Measurements from ENCODE around the gene QPRT.
"Not testable (repeated sequence)": the region's sequence is repeated elsewhere in the genome, so short reads cannot be mapped to it uniquely, and the experiment has no call there.

QPRT gene

GRCh38 chr16:29663807-29664090 lies 15.2 kb upstream of the QPRT start:
- TF ChIP-seq ZIC2 (tag by site-specific recombination; IDR thresholded peaks at IDR 0.05) (0 out of 2 replicates have a peak, but pooled peaks have one; percentile 8), ZNF138 (tag by site-specific recombination; IDR thresholded peaks at IDR 0.05; ENCODE audit: borderline replicate concordance) (no peak), ZNF514 (tag by site-specific recombination; IDR thresholded peaks at IDR 0.05) (no peak), ZNF311 (tag by site-specific recombination; IDR thresholded peaks at IDR 0.05; ENCODE audit: borderline replicate concordance) (no peak)
- Histone ChIP-seq H3K4me3 (ENCODE audit: low read depth, low read length) (no peak overlapping the region), H3K36me3 (ENCODE audit: control insufficient read depth in 2 of 2, insufficient read depth in 1 of 2, low read length in 2 of 2) (no peaks in the 10 kb centered on the region), H3K9me3 (ENCODE audit: control insufficient read depth, insufficient read depth, low read depth, low read length) (no peaks in the 10 kb centered on the region), H3K27ac (ENCODE audit: extremely low read depth, low read depth, low read length) (no peak overlapping the region), H3K4me1 (ENCODE audit: control insufficient read depth, insufficient read depth, low read length) (no peaks in the 10 kb centered on the region)
- POLR2A ChIA-PET = no interaction called here
- CTCF ChIA-PET = no interaction called here

DNA sequence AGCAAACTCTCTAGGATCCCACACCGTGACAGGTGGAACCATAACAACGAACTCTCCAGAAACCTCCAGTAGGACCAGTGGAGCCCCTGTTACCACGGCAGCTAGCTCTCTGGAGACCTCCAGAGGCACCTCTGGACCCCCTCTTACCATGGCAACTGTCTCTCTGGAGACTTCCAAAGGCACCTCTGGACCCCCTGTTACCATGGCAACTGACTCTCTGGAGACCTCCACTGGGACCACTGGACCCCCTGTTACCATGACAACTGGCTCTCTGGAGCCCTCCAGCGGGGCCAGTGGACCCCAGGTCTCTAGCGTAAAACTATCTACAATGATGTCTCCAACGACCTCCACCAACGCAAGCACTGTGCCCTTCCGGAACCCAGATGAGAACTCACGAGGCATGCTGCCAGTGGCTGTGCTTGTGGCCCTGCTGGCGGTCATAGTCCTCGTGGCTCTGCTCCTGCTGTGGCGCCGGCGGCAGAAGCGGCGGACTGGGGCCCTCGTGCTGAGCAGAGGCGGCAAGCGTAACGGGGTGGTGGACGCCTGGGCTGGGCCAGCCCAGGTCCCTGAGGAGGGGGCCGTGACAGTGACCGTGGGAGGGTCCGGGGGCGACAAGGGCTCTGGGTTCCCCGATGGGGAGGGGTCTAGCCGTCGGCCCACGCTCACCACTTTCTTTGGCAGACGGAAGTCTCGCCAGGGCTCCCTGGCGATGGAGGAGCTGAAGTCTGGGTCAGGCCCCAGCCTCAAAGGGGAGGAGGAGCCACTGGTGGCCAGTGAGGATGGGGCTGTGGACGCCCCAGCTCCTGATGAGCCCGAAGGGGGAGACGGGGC lies 14.7 kb upstream of the QPRT start:
- Histone ChIP-seq H3K4me1 (ENCODE audit: control insufficient read depth, insufficient read depth, low read length) (no peaks in the 10 kb centered on the region), H3K36me3 (ENCODE audit: control insufficient read depth in 2 of 2, insufficient read depth in 1 of 2, low read length in 2 of 2) (no peaks in the 10 kb centered on the region), H3K27ac (ENCODE audit: extremely low read depth, low read depth, low read length) (no peak overlapping the region), H3K4me3 (ENCODE audit: low read depth, low read length) (no peak overlapping the region), H3K9me3 (ENCODE audit: control insufficient read depth, insufficient read depth, low read depth, low read length) (no peaks in the 10 kb centered on the region)
- CTCF ChIA-PET = no interaction called here
- POLR2A ChIA-PET = no interaction called here
- TF ChIP-seq, protein P1, sequence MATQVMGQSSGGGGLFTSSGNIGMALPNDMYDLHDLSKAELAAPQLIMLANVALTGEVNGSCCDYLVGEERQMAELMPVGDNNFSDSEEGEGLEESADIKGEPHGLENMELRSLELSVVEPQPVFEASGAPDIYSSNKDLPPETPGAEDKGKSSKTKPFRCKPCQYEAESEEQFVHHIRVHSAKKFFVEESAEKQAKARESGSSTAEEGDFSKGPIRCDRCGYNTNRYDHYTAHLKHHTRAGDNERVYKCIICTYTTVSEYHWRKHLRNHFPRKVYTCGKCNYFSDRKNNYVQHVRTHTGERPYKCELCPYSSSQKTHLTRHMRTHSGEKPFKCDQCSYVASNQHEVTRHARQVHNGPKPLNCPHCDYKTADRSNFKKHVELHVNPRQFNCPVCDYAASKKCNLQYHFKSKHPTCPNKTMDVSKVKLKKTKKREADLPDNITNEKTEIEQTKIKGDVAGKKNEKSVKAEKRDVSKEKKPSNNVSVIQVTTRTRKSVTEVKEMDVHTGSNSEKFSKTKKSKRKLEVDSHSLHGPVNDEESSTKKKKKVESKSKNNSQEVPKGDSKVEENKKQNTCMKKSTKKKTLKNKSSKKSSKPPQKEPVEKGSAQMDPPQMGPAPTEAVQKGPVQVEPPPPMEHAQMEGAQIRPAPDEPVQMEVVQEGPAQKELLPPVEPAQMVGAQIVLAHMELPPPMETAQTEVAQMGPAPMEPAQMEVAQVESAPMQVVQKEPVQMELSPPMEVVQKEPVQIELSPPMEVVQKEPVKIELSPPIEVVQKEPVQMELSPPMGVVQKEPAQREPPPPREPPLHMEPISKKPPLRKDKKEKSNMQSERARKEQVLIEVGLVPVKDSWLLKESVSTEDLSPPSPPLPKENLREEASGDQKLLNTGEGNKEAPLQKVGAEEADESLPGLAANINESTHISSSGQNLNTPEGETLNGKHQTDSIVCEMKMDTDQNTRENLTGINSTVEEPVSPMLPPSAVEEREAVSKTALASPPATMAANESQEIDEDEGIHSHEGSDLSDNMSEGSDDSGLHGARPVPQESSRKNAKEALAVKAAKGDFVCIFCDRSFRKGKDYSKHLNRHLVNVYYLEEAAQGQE (tag by site-specific recombination; IDR thresholded peaks at IDR 0.05) = no peak
- no peak for TF ChIP-seq ZEB2 (tag by site-specific recombination; IDR thresholded peaks at IDR 0.05)
- TF ChIP-seq ZNF133 (tag by site-specific recombination; IDR thresholded peaks at IDR 0.05) = no peak
- TF ChIP-seq ZFHX2 (tag by site-specific recombination; conservative IDR thresholded peaks at IDR 0.05) = 0 out of 2 replicates have a peak, but pooled peaks have one; percentile 16

- no peaks in the 10 kb centered on the region for H3K36me3 ChIP-seq (ENCODE audit: control insufficient read depth in 2 of 2, insufficient read depth in 1 of 2, low read length in 2 of 2)
- ChIA-PET CTCF (interaction anchor here (0.6 kb wide), 1 partner anchor 30 kb away, joined by 5 read pairs; no protein-coding TSS in a partner anchor), POLR2A (no interaction called here)
- TF ChIP-seq ZEB2 (tag by site-specific recombination; IDR thresholded peaks at IDR 0.05) (no peak), EGR2 (tag by site-specific recombination; IDR thresholded peaks at IDR 0.05; ENCODE audit: low read depth) (peak; percentile 27; the same call in 1 of the 2 replicates), ZFHX2 (tag by site-specific recombination; conservative IDR thresholded peaks at IDR 0.05) (peak; percentile 20; the same call in 1 of the 2 replicates)
- TF ChIP-seq, protein P2, sequence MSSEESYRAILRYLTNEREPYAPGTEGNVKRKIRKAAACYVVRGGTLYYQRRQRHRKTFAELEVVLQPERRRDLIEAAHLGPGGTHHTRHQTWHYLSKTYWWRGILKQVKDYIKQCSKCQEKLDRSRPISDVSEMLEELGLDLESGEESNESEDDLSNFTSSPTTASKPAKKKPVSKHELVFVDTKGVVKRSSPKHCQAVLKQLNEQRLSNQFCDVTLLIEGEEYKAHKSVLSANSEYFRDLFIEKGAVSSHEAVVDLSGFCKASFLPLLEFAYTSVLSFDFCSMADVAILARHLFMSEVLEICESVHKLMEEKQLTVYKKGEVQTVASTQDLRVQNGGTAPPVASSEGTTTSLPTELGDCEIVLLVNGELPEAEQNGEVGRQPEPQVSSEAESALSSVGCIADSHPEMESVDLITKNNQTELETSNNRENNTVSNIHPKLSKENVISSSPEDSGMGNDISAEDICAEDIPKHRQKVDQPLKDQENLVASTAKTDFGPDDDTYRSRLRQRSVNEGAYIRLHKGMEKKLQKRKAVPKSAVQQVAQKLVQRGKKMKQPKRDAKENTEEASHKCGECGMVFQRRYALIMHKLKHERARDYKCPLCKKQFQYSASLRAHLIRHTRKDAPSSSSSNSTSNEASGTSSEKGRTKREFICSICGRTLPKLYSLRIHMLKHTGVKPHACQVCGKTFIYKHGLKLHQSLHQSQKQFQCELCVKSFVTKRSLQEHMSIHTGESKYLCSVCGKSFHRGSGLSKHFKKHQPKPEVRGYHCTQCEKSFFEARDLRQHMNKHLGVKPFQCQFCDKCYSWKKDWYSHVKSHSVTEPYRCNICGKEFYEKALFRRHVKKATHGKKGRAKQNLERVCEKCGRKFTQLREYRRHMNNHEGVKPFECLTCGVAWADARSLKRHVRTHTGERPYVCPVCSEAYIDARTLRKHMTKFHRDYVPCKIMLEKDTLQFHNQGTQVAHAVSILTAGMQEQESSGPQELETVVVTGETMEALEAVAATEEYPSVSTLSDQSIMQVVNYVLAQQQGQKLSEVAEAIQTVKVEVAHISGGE (tag by site-specific recombination; conservative IDR thresholded peaks at IDR 0.05; ENCODE audit: low read depth) = no peak
- H3K27ac ChIP-seq (ENCODE audit: extremely low read depth, low read depth, low read length) = no peak overlapping the region
- no peaks in the 10 kb centered on the region for H3K4me1 ChIP-seq (ENCODE audit: control insufficient read depth, insufficient read depth, low read length)
- H3K9me3 ChIP-seq (ENCODE audit: control insufficient read depth, insufficient read depth, low read depth, low read length) = no peaks in the 10 kb centered on the region
- no peak overlapping the region for H3K4me3 ChIP-seq (ENCODE audit: low read depth, low read length)
Measured at GRCh38 chr16:29665294-29666077, 13.5 kb upstream of the QPRT start.

- H3K4me3 ChIP-seq (ENCODE audit: low read depth, low read length); POLR2A ChIA-PET; H3K9me3 ChIP-seq (ENCODE audit: control insufficient read depth, insufficient read depth, low read depth, low read length); H3K27ac ChIP-seq (ENCODE audit: extremely low read depth, low read depth, low read length); H3K4me1 ChIP-seq (ENCODE audit: control insufficient read depth, insufficient read depth, low read length); H3K36me3 ChIP-seq (ENCODE audit: control insufficient read depth in 2 of 2, insufficient read depth in 1 of 2, low read length in 2 of 2): not testable (repeated sequence)
- CTCF ChIA-PET = interaction anchor here (0.9 kb wide), 1 partner anchor 10 kb away, joined by 3 read pairs; no protein-coding TSS in a partner anchor
Measured at GRCh38 chr16:29667322-29667610, 11.7 kb upstream of the QPRT start.
